Stimulated activated CD8-positive, alpha-beta memory T cell treated with anti-CD3 and anti-CD28 coated beads, Interleukin-12 subunit alpha, Interleukin-12 subunit beta, amount 100 ng/mL, for 24 hours (primary cell): ENCODE results near the gene VAT1L.
"Not testable (repeated sequence)": the region's sequence is repeated elsewhere in the genome, so short reads cannot be mapped to it uniquely, and the experiment has no call there.

ENCODE experiments used
- DNase-seq: peaks from one replicate; pipeline ENCODE4 v3.0.0-alpha.2; 2020; ENCODE audit errors: extremely low read depth

Gene VAT1L

DNA sequence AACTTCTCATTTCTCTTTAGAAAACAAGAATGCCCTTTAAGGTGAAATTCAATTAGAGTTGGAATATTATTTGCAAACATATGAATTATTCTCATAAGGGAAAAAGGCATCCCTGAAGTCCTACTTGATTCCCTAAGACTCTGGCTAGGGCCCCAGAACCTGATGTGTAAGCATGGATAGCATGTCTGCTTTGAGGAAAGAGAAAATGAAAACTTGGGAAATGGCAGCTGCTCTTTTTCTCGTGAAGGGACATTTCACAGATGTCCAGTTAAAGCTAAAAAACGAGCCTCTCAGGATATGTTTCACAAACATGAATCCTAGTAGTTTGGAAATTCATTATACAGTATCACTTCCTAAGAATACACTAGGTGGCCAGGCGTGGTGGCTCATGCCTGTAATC lies 121.7 kb downstream of the VAT1L start:
- DNase-seq, result no peak

DNA sequence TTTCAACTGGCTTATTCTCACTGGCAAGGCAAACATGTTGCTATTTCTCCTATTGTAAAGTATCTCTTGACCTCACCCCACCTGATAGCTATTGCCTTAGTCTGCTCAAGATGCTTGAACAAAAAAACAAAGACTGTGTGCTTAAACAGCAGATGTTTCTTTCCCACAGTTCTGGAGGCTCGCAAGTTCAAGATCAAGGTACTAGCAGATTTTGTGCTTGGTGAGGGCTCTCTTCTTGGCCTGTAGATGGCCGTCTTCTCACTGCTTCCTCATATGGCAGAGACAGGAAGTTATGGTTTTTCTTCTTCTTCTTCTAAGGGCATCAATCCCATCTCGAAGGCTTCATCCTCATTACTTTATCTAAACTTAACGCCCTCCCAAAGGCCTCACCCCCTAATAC lies 124.3 kb downstream of the VAT1L start:
- DNase-seq, result no peak

DNA sequence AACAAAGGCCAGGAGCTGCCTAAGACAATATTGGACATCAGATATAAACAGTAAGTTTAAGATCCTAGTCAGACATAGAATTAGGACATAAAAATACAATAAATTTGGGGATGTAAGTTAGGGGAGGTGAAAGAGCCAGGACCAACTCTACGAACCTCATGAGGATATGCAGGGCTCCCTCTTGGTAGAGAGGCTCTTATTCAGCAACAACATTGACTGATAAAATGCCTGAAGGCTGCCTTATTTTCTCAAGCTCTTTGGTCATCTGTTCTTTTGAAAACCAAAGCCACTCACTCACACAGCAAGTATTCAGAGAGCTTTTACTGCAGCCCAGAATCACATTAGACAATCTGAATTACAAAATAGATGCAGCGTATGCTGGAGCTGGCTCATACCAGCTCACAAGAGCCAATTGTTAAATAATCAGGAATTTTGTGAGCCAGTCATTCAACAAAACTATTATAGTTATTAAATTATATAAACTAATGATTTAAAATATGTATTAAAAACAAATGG lies 125.4 kb downstream of the VAT1L start:
- no peak for DNase-seq

DNA sequence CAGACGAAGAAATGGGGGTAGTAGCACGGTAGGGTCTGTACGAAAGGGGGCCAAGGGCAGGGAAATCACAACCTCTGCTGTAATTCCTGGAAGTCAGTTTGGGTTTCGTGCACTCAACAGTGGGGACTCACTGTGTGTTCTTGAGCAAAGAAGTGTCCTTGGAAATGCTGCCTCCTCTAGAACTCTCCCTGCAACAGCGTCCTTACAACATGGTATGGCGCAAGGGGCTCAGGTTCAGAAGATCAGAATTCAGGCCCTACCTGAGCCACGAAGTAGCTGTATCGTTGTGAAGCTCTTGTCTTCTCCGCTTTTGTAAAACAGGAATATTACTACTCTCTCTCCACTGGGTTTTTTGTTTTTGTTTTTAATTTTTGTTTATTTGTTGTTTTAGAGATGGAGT lies 127.7 kb downstream of the VAT1L start:
- no peak for DNase-seq

DNA sequence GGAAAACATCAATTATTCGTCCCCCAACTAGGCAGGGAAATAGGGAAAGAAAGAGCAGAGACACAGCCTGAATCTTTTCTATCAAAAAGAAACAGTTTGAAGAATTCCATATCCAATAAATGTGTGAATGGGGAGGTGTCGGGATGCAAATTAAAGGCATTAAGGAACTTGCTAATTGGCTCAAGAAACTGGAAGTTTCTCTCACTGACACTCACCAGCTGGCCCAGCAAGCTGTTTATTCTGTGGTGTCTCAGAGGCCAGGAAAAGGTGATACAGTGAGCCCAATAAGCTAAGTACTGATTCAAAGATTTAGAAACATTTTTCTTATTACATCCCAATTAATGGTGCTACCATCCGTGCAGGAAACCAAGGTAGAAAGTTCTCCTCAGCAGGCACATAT lies 129.6 kb downstream of the VAT1L start:
- no peak for DNase-seq

DNA sequence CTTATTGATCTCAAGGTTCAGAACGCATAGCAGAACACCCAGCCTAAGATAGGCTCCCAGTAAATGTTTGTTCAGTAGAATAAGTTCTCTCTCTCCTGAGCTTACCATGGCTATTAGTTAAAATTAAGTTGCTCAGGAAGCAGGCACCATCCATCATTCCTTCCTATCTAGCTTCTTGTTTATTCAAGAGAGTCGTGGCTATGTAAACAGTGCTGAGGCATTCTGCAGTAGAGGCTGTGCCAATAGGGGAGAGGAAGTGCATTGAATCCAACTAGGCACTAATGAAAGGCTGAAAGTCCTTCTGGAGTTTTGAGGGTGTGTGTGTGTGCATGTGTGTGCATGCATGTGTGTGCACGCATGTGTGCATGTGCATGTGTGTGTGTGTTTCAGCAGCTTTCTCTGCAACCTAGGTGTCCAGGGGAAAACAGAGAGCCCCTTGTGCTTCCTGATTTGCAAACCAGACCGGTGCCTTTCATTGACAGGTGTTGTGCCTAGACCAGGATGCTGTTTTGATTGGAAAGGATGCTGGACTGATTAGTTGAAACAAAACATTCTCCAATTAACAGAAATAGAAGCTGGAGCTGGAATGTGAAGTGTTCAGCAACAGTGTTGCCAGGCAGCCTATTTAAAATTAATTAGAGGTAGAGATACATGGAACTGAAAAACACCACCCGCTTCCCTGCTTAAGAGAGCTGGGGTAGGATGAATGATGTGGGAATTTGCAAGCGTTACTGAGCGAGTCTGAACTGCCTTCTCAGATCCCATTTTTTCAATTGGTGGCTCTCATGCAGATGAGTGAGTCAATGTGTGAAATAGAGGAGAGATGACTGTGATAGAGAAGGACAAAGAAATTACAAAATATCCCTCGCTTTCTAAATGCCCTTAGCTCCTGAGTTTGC lies 130.7 kb downstream of the VAT1L start:
- no peak for DNase-seq

DNA sequence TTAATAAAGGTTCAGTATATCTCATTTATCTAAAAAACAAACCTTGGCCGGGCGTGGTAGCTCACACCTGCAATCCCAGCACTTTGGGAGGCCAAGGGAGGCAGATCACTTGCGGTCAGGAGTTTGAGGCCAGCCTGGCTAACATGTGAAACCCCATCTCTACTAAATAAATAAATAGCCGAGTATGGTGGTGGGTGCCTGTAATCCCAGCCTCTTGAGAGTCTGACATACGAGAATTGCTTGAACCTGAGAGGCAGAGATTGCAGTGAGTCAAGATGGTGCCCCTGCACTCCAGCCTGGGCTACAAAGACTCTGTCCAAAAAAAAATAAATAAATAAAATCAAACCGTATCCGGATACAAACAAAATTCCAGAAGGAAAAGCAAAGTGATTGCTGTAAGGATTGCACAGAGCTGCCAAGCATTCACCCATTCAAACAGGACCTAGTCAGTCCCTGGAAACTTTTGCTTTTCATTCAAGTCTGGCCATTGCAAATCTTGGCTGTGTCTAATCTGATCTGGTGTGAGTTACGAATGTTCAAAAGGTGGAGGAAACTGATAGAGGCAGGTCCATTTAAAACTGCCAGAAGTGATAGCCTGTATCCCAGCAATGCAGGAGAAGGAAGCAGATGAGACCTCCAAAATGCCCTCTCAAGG lies 131.5 kb downstream of the VAT1L start:
- no peak for DNase-seq

DNA sequence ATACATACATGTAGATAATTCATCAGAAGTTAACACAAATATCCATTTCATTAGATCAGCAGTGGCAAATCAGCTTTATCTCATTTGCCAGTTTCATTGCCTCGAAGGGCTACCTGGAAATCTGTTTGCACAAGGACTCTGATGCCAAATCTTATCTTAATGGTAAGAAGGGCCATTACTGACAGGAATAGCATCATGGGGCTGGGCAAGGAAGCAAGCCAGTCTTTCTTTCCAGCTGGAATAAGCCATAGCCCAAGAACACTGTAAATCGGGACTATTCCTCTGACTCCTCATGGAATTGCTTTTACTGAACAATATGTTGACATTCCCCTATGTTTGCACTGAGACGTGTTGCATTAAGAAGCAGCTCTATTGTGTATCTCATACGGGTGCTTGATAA lies 132.6 kb downstream of the VAT1L start:
- no peak for DNase-seq

DNA sequence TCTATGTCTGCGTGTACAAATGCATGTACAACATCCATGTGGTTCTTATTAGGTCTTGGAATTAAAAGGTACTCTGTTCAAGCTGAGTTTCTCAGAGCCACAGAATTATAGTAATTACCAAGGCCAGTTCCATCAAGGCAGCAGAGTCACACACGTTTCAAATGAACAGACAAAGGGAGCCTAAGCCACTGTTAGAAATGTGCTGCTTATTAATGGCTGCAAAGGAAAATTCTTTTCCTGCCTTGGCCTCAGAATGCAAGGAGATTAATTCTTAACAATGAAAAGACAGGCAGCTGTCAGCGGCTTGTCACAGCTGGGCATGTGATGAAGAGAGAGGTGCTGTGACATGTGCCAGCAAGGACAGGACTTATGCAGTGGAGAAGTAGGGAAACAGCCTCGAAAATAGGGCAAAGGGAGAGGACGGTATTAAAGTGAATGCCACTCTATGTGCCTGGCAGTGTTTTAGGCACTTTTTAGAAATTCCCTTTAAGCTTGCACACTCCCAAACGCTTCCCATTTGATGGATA lies 133.9 kb downstream of the VAT1L start:
- no peak for DNase-seq

DNA sequence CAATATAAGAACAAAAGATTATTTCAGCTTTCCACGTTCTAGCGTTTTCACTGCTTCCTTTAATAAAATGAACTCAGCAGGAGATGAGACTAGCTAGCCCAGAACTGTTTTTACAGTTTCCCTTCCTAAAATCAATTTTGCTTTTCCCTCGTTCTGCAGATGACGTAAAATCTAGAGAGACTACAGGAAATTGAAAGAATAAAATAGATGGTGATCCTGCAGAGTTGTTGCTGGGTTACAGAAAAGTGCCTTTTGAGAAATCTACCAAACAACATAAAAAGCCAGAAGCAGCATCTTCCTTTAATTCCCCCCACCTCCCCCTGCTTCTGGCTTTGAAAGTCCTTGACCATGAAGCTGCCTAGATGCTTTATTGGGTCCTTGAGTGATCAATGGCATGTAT lies 137.2 kb downstream of the VAT1L start:
- no peak for DNase-seq

DNA sequence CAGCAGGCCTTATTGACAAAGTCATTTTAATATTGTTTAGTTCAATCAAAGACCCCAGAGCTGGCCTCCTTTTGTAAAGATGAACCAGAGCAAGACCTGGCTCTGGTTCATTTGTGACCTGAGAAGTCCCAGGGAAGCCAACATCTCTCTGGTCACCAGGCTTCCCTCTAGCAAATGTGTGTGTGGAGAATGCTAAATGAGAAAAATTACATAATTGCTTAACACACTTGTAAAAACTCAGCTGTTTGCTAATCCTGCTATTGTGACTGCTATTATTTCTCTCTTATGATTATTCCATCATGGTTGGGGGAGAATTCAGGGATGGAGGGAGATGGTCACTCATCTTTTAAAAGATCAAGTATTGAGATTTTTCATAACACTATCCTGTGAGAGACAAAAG lies 139.7 kb downstream of the VAT1L start:
- DNase-seq, result no peak

DNA sequence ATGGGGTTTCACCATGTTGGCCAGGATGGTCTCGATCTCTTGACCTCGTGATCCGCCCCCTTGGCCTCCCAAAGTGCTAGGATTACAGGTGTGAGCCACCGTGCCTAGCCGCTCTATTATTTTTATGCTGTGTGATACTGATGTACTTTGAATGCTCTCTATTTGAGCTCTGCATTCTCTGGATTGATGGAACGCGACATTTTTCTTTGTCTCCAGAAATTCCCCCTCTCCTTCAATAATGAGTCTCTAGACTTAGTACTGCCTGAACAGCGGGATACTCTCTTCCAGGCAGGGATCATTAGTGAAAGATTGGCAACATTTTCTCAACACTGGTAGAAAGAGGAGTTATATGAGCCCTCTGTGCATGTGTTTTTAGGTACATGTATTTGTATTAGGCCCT lies 140.6 kb downstream of the VAT1L start:
- no peak for DNase-seq

DNA sequence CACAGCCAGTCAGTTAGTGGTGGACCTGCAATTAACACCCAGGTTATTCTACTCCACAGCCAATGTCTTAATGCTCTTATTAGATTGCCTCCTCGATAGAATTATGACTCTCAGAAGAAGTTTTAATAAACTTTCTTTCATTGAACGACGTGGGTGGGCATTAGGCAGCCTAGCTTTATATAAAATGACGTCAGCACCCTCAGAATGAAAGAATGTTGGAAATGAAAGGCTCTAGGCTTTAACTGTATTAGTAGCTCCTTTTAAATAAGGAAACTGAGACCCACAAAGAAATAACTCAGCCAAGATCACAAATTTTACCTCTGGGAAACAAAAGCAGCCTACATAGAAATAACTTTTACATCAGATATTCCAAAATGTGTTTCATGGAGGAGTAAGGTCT lies 142.7 kb downstream of the VAT1L start:
- DNase-seq, result no peak

DNA sequence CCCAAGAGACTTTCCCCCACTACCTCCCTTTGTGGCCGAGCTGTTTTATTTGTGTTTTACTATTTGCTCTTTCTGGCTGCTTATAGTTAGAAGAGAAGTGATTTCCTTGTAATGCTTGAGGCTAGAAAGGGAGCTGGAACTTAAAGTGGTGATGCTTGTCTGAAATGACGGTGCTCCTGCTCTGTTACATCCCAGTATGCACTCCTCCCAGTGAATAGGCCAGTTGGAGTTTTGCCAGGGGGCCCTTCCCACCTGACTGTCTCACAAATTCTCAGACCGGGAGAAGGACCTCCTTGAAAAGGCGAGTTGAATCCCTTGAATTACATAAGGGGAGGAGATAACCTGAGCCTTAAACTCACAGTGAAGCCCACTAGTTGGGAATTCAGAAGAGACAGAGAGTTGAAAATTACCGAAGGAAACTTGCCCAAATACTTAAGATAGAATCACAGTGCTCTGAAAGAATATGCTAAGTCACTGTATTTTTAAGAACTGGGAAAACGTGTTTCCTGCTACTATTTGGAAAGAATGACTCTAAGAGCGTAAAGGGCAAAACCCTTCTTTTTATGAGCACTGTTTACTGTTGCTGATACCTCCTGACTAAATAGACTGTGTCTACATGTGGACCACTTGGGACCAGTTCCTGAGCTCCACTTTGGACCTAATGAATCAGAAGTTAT lies 149.2 kb downstream of the VAT1L start:
- no peak for DNase-seq

DNA sequence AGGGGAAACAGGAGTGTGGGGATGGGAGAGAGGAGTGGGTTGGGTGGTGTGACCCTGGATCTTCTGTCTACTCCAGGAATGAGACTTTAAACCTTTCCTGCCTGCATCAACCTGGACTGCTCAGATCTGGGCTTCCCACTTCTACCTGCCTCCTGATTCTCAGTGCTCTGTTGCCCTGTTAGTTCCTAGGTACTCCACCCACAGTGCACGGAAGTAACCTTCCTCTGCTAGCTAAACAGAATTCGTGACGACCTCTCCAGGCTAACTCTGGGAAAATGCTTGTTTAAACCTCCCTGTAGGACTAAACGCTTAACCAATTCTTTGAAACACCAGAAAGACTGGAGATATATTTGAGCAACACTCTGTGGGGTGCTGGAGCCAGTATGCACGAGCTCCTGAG lies 150.5 kb downstream of the VAT1L start:
- no peak for DNase-seq

DNA sequence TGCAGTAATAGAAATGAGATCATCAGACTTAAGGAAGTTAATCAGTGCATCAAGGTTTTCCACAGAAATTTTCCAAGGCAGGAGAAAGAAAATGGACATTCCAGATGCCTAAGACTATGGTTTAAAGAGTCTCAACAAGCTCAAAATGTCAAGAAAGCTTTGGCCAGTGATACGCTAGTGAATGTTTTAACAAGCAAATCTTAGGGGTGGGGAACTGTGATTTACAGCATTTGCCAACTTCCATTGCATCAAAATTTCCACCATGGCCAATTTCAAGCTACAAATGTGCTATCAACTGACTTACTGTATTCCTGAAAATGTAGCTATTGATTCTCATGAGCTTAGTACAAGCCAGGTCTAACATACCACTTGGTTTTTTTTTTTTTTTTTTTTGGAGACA lies 151.6 kb downstream of the VAT1L start:
- DNase-seq, result no peak

DNA sequence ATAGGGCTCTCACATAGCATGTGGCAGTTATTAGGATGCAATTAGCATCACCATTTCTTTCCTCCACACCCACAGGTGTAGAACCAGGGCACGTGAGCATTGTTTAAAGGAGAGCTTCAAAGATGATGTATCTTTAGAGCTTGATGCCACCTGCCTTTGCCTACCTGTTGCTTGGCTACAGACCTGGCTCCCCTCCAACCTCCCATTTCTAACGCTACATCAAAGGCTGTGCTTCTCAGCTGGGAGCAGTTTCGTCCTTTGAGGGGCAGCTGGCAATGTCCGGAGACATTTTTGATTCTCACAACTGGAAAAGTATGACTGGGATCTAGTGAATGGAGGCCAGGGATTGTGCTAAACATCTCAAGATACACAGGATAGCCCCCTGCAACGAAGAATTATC lies 155.4 kb downstream of the VAT1L start:
- DNase-seq, result no peak

DNA sequence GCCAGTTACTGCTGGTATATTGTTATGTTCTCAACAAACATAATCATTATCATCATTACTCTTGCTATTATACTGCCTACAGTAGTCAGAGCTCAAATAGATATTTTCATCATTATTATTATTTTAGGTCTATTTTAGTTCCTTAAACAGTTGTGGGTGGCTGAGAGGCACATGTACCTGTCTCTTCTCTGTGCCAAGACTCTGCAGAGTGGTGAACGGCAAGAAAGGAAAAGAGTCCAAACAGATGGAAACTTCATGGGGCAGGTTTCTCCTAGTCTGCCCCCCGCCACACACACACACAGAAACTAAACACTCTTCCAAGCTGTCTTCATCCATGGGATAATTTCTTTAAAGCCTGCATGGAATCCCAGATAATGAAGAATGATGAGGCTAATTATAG lies 156.3 kb downstream of the VAT1L start:
- DNase-seq, result no peak

DNA sequence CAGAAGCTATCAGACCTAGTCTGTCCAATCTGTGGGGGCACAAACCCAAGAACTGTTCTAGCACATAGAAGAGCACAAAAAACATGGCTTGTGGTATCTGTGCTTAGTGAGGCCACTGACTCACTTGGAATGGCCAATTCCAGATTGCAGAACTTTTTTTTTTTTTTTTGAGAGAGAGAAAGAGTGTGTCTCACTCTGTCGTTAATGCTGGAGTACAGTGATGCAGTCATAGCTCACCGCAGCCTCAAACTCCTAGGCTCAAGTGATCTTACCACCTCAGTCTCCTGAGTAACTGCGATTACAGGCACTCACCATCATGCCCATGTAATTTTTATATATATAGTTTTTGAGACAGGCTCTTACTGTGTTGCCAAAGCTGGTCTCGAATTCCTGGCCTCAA lies 156.8 kb downstream of the VAT1L start:
- no peak for DNase-seq

DNA sequence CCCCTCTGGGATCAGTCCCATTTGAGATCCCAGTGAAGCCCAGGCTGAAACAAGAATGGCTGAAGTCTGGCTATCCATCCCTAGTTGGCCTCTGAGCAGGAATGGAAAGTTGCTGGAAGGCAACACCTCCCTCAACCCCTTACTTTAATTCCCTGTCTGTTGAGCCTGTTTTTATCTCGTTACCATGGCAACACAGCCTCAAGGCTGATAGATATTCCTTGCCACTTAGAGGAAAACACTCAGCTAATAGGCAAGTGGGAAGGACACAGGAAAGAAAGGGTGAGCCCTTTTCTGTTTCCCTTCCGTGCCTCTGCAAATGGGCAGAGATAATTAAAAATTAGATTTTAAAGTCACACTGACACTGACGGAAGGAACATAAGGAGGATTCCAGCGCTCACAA lies 158.5 kb downstream of the VAT1L start:
- DNase-seq, result no peak

DNA sequence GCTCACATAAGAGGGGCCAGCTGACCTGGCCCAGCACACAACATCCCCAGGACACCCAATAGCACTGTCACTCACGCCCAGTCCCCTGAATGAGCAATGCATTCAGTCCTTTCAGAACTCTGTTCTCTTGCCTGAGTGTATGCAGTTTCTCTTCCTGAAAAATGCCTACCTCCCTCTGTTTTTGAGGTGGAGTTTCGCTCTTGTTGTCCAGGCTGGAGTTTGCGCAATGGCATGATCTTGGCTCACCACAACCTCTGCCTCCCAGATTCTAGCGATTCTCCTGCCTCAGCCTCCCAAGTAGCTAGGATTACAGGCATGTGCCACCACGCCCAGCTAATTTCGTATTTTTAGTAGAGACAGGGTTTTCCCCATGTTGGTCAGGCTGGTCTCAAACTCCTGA lies 159.2 kb downstream of the VAT1L start:
- DNase-seq, result not testable (repeated sequence)

DNA sequence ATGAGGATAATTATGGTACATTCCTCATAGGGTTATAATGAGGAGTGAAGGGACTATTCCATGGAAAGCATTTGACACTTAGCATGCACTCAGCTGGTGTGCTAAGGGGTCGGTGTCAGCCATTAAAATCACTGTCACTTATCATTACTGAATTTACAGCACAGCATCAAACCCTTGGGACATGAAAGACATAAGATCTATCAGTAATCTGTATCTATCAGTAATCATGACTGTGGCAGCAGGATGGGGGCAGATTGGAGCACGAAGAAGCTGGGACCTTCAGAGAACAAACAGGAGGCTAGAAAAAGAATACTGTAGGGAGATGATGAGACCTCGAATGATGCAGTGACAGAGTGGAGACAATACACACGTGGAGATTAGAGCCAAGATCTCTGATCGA lies 160.5 kb downstream of the VAT1L start:
- no peak for DNase-seq
